HPDE6-E6E7 (cell line): ENCODE measurements around the gene GABRA4.

ENCODE experiments used
- DNase-seq: peaks from one replicate; pipeline ENCODE4 v3.0.0; 2011; ENCODE audit warnings: missing footprints; ENCODE audit errors: extremely low spot score

GABRA4 gene

GRCh38 chr4:46993075-46994006 lies at the start of gene GABRA4:
TSS of gene GABRA4 (minus strand) at chr4:46993581. CDS start at chr4:46993424, 157 bp downstream.
- no peak for DNase-seq

GRCh38 chr4:47040828-47041227 lies 47.4 kb upstream of the GABRA4 start:
- no peak for DNase-seq

- DNase-seq, result no peak
These were observed 44.9 kb upstream of the GABRA4 start for GRCh38 chr4:47038263-47038662.

- DNase-seq, result peak; percentile 16
These were observed 39.2 kb upstream of the GABRA4 start for GRCh38 chr4:47032405-47033106.

- no peak for DNase-seq
These were observed 38.5 kb upstream of the GABRA4 start for GRCh38 chr4:47031751-47032404.

- peak; percentile 48 for DNase-seq
These were observed 37.8 kb upstream of the GABRA4 start, which contains the start of gene GABRB1 for GRCh38 chr4:47031011-47031678. TSS of gene GABRB1 (plus strand) at chr4:47031567.

- no peak for DNase-seq
These were observed 24.1 kb upstream of the GABRA4 start for GRCh38 chr4:47017494-47017893.

- no peak for DNase-seq
These were observed 23.7 kb upstream of the GABRA4 start for GRCh38 chr4:47017081-47017480.

GRCh38 chr4:47013373-47013772 lies 20.0 kb upstream of the GABRA4 start:
- no peak for DNase-seq

GRCh38 chr4:47012676-47013075 lies 19.3 kb upstream of the GABRA4 start:
- no peak for DNase-seq

GRCh38 chr4:47010912-47011446 lies 17.6 kb upstream of the GABRA4 start:
- no peak for DNase-seq

GRCh38 chr4:47010347-47010911 lies 17.0 kb upstream of the GABRA4 start:
- no peak for DNase-seq

- DNase-seq, result peak; percentile 16
These were observed 9.2 kb upstream of the GABRA4 start for GRCh38 chr4:47002580-47002979.

GRCh38 chr4:47000406-47000805 lies 7.0 kb upstream of the GABRA4 start:
- no peak for DNase-seq

GRCh38 chr4:46999566-46999965 lies 6.2 kb upstream of the GABRA4 start:
- DNase-seq, result no peak

GRCh38 chr4:46994007-46994405 lies 625 bp upstream of the GABRA4 start:
- DNase-seq, result no peak

- no peak for DNase-seq
These were observed 1.0 kb downstream of the GABRA4 start for GRCh38 chr4:46992338-46992737.

- DNase-seq, result no peak
These were observed 6.3 kb downstream of the GABRA4 start for GRCh38 chr4:46986922-46987638.

- no peak for DNase-seq
These were observed 8.6 kb downstream of the GABRA4 start for GRCh38 chr4:46984781-46985180.

GRCh38 chr4:46980851-46981250 lies 12.5 kb downstream of the GABRA4 start:
- no peak for DNase-seq
